WTC11 (cell line): ENCODE data around the gene TRMO. TPM values are rescaled to one million over a fixed set of nuclear protein-coding genes. Genes with fewer than 3 reads are reported as not detected.

Source experiments
- ATAC-seq: fragments of 200-7000 bp; cut with Tn5 transposase; 2 replicates; pipeline ENCODE4 v1.10.0; 2021; ENCODE audit warnings: mild to moderate bottlenecking, moderate library complexity
- CTCF ChIA-PET: fragments of 300-600 bp; sonication (Branson Sonifier 250); formaldehyde crosslinking; loops from one replicate; lab custom pipeline; 2021; ENCODE audit warnings: antibody characterized with exemption; lab: Charles Lee
- POLR2A ChIA-PET: fragments of 350-600 bp; sonication (Branson Sonifier 250); formaldehyde crosslinking; loops from one replicate; lab custom pipeline; 2021; ENCODE audit warnings: antibody characterized with exemption; lab: Charles Lee
- DNase-seq: peaks from one replicate; pipeline ENCODE4 v3.0.0; 2021; ENCODE audit warnings: low spot score
- H3K27ac Mint-ChIP-seq: 2 replicates; pipeline ENCODE4 v1.8.0; 2021; ENCODE audit warnings: mixed read lengths
- H3K27me3 Mint-ChIP-seq: 2 replicates; pipeline ENCODE4 v1.8.0; 2021; ENCODE audit warnings: low read depth, mild to moderate bottlenecking, moderate library complexity, mixed read lengths
- H3K36me3 Mint-ChIP-seq: 2 replicates; pipeline ENCODE4 v1.8.0; 2021; ENCODE audit warnings: mixed read lengths
- H3K4me1 Mint-ChIP-seq: 2 replicates; pipeline ENCODE4 v1.8.0; 2022; ENCODE audit warnings: mixed read lengths
- H3K4me3 Mint-ChIP-seq: 2 replicates; pipeline ENCODE4 v1.8.0; 2021; ENCODE audit warnings: mild to moderate bottlenecking, moderate library complexity, mixed read lengths
- H3K9me3 Mint-ChIP-seq: 2 replicates; pipeline ENCODE4 v1.8.0; 2021; ENCODE audit warnings: mixed read lengths
- EMX1 ChIP-seq: fragments of 250-450 bp; sonication (Bioruptor Pico); IDR thresholded peaks from 2 replicates; pipeline ENCODE4 v1.8.0; 2021; ENCODE audit warnings: mild to moderate bottlenecking
- JUN ChIP-seq: sonication (generic); formaldehyde crosslinking; IDR thresholded peaks from 2 replicates; pipeline ENCODE4 v1.8.0; 2023; ENCODE audit warnings: mild to moderate bottlenecking, missing genetic modification reagents
- KAT7 ChIP-seq: sonication (generic); formaldehyde crosslinking; IDR thresholded peaks from 2 replicates; pipeline ENCODE4 v1.8.1; 2023; ENCODE audit warnings: missing genetic modification reagents, mild to moderate bottlenecking, borderline replicate concordance
- NFATC4 ChIP-seq: fragments of 250-450 bp; sonication (Bioruptor Pico); IDR thresholded peaks from 2 replicates; pipeline ENCODE4 v1.9.0; 2021; ENCODE audit warnings: mild to moderate bottlenecking
- NFYB ChIP-seq: sonication (generic); formaldehyde crosslinking; conservative IDR thresholded peaks from 2 replicates; pipeline ENCODE4 v1.8.0; 2022; ENCODE audit warnings: low read depth, missing genetic modification reagents
- PRRX2 ChIP-seq: fragments of 250-450 bp; sonication (Bioruptor Pico); IDR thresholded peaks from 2 replicates; pipeline ENCODE4 v1.8.0; 2021; ENCODE audit warnings: mild to moderate bottlenecking
- SMAD3 ChIP-seq: sonication (generic); formaldehyde crosslinking; IDR thresholded peaks from 2 replicates; pipeline ENCODE4 v1.8.0; 2022; ENCODE audit warnings: missing genetic modification reagents, mild to moderate bottlenecking, borderline replicate concordance
- ZBTB21 ChIP-seq: sonication (generic); formaldehyde crosslinking; IDR thresholded peaks from 2 replicates; pipeline ENCODE4 v1.8.1; 2023; ENCODE audit warnings: mild to moderate bottlenecking, missing genetic modification reagents, borderline replicate concordance
- ZNF219 ChIP-seq: sonication (generic); formaldehyde crosslinking; IDR thresholded peaks from 2 replicates; pipeline ENCODE4 v1.8.0; 2023; ENCODE audit warnings: missing genetic modification reagents, mild to moderate bottlenecking, borderline replicate concordance
- ZNF232 ChIP-seq: sonication (generic); formaldehyde crosslinking; IDR thresholded peaks from 2 replicates; pipeline ENCODE4 v1.8.0; 2022; ENCODE audit warnings: mild to moderate bottlenecking, missing genetic modification reagents
- ZNF396 ChIP-seq: fragments of 250-450 bp; sonication (Bioruptor Pico); IDR thresholded peaks from 2 replicates; pipeline ENCODE4 v1.8.0; 2021; ENCODE audit warnings: mild to moderate bottlenecking, moderate library complexity, borderline replicate concordance
- total RNA-seq: library from RNA; stranded (reverse); gene quantifications from 3 replicates; pipeline ENCODE4 v1.2.3, GENCODE V29; 2021
- TF ChIP-seq, protein P1 (sequence below): sonication (generic); formaldehyde crosslinking; IDR thresholded peaks from 2 replicates; pipeline ENCODE4 v1.8.1; 2023; ENCODE audit warnings: mild to moderate bottlenecking, missing genetic modification reagents
- TF ChIP-seq, protein P2 (sequence below): fragments of 250-450 bp; sonication (Bioruptor Pico); IDR thresholded peaks from 2 replicates; pipeline ENCODE4 v1.9.0; 2021; ENCODE audit warnings: mild to moderate bottlenecking
- TF ChIP-seq, protein P3 (sequence below): sonication (generic); formaldehyde crosslinking; IDR thresholded peaks from 2 replicates; pipeline ENCODE4 v1.8.0; 2023; ENCODE audit warnings: missing genetic modification reagents, mild to moderate bottlenecking, borderline replicate concordance
- TF ChIP-seq, protein P4 (sequence below): sonication (generic); formaldehyde crosslinking; IDR thresholded peaks from 2 replicates; pipeline ENCODE4 v1.8.0; 2023; ENCODE audit warnings: mild to moderate bottlenecking, missing genetic modification reagents
- TF ChIP-seq, protein P5 (sequence below): fragments of 250-450 bp; sonication (Bioruptor Pico); IDR thresholded peaks from 2 replicates; pipeline ENCODE4 v1.9.0; 2021; ENCODE audit warnings: mild to moderate bottlenecking, borderline replicate concordance
- TF ChIP-seq, protein P6 (sequence below): sonication (generic); formaldehyde crosslinking; IDR thresholded peaks from 2 replicates; pipeline ENCODE4 v1.8.1; 2023; ENCODE audit warnings: mild to moderate bottlenecking, missing genetic modification reagents, moderate library complexity
- TF ChIP-seq, protein P7 (sequence below): sonication (generic); formaldehyde crosslinking; IDR thresholded peaks from 2 replicates; pipeline ENCODE4 v1.8.1; 2023; ENCODE audit warnings: mild to moderate bottlenecking, missing genetic modification reagents

The TRMO gene
- total RNA-seq, 1 experiment from 2014 or later = 4.6 TPM

DNA sequence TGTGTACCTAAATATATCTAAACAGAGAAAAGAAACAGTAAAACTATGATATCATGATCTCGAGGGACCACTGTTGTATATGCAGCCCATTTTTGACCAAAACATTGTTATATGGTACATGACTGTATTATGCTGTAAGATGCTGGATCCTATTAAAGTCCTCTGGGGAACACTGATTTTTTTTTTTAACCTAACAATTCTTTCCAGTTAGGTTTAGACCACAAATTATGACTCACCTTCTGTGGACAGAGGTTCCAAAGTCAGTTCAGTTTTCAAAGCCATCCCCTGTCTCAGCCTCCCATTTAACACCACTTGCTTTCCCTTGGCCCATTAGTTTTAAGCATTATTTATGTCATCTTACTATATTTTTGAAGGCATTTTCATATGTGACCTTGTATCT lies 27.1 kb downstream of the TRMO start:
- Mint-ChIP-seq H3K27ac (no peak overlapping the region), H3K36me3 (no peaks in the 10 kb centered on the region)
- POLR2A ChIA-PET = interaction anchor here (0.8 kb wide), 1 partner anchor 88 kb away, joined by 3 read pairs; the partner anchor contains the start of gene ANP32B
- DNase-seq (no peak), ATAC-seq (no peak)
- CTCF ChIA-PET = interaction anchor here (0.6 to 1.5 kb wide), 23 partner anchors 10 to 267 kb away, joined by 3 to 12 read pairs (median 4); partner anchors contain the start of genes TRMO, TSTD2 and XPA
- TF ChIP-seq, protein P1, sequence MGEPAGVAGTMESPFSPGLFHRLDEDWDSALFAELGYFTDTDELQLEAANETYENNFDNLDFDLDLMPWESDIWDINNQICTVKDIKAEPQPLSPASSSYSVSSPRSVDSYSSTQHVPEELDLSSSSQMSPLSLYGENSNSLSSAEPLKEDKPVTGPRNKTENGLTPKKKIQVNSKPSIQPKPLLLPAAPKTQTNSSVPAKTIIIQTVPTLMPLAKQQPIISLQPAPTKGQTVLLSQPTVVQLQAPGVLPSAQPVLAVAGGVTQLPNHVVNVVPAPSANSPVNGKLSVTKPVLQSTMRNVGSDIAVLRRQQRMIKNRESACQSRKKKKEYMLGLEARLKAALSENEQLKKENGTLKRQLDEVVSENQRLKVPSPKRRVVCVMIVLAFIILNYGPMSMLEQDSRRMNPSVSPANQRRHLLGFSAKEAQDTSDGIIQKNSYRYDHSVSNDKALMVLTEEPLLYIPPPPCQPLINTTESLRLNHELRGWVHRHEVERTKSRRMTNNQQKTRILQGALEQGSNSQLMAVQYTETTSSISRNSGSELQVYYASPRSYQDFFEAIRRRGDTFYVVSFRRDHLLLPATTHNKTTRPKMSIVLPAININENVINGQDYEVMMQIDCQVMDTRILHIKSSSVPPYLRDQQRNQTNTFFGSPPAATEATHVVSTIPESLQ (CRISPR knock-in tag) = no peak
- TF ChIP-seq KAT7 (CRISPR knock-in tag) (no peak), SMAD3 (CRISPR knock-in tag) (no peak), NFYB (CRISPR knock-in tag) (no peak), PRRX2 (no peak), NFATC4 (CRISPR knock-in tag) (no peak), ZNF396 (CRISPR knock-in tag) (no peak), ZBTB21 (no peak), ZNF232 (CRISPR knock-in tag) (no peak), EMX1 (CRISPR knock-in tag) (no peak), ZNF219 (CRISPR knock-in tag) (no peak), JUN (CRISPR knock-in tag) (no peak)
- TF ChIP-seq, protein P2, sequence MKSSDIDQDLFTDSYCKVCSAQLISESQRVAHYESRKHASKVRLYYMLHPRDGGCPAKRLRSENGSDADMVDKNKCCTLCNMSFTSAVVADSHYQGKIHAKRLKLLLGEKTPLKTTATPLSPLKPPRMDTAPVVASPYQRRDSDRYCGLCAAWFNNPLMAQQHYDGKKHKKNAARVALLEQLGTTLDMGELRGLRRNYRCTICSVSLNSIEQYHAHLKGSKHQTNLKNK (CRISPR knock-in tag) = no peak
- TF ChIP-seq, protein P3, sequence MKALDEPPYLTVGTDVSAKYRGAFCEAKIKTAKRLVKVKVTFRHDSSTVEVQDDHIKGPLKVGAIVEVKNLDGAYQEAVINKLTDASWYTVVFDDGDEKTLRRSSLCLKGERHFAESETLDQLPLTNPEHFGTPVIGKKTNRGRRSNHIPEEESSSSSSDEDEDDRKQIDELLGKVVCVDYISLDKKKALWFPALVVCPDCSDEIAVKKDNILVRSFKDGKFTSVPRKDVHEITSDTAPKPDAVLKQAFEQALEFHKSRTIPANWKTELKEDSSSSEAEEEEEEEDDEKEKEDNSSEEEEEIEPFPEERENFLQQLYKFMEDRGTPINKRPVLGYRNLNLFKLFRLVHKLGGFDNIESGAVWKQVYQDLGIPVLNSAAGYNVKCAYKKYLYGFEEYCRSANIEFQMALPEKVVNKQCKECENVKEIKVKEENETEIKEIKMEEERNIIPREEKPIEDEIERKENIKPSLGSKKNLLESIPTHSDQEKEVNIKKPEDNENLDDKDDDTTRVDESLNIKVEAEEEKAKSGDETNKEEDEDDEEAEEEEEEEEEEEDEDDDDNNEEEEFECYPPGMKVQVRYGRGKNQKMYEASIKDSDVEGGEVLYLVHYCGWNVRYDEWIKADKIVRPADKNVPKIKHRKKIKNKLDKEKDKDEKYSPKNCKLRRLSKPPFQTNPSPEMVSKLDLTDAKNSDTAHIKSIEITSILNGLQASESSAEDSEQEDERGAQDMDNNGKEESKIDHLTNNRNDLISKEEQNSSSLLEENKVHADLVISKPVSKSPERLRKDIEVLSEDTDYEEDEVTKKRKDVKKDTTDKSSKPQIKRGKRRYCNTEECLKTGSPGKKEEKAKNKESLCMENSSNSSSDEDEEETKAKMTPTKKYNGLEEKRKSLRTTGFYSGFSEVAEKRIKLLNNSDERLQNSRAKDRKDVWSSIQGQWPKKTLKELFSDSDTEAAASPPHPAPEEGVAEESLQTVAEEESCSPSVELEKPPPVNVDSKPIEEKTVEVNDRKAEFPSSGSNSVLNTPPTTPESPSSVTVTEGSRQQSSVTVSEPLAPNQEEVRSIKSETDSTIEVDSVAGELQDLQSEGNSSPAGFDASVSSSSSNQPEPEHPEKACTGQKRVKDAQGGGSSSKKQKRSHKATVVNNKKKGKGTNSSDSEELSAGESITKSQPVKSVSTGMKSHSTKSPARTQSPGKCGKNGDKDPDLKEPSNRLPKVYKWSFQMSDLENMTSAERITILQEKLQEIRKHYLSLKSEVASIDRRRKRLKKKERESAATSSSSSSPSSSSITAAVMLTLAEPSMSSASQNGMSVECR (CRISPR knock-in tag) = no peak
- TF ChIP-seq, protein P4, sequence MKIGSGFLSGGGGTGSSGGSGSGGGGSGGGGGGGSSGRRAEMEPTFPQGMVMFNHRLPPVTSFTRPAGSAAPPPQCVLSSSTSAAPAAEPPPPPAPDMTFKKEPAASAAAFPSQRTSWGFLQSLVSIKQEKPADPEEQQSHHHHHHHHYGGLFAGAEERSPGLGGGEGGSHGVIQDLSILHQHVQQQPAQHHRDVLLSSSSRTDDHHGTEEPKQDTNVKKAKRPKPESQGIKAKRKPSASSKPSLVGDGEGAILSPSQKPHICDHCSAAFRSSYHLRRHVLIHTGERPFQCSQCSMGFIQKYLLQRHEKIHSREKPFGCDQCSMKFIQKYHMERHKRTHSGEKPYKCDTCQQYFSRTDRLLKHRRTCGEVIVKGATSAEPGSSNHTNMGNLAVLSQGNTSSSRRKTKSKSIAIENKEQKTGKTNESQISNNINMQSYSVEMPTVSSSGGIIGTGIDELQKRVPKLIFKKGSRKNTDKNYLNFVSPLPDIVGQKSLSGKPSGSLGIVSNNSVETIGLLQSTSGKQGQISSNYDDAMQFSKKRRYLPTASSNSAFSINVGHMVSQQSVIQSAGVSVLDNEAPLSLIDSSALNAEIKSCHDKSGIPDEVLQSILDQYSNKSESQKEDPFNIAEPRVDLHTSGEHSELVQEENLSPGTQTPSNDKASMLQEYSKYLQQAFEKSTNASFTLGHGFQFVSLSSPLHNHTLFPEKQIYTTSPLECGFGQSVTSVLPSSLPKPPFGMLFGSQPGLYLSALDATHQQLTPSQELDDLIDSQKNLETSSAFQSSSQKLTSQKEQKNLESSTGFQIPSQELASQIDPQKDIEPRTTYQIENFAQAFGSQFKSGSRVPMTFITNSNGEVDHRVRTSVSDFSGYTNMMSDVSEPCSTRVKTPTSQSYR (CRISPR knock-in tag) = no peak
- TF ChIP-seq, protein P5, sequence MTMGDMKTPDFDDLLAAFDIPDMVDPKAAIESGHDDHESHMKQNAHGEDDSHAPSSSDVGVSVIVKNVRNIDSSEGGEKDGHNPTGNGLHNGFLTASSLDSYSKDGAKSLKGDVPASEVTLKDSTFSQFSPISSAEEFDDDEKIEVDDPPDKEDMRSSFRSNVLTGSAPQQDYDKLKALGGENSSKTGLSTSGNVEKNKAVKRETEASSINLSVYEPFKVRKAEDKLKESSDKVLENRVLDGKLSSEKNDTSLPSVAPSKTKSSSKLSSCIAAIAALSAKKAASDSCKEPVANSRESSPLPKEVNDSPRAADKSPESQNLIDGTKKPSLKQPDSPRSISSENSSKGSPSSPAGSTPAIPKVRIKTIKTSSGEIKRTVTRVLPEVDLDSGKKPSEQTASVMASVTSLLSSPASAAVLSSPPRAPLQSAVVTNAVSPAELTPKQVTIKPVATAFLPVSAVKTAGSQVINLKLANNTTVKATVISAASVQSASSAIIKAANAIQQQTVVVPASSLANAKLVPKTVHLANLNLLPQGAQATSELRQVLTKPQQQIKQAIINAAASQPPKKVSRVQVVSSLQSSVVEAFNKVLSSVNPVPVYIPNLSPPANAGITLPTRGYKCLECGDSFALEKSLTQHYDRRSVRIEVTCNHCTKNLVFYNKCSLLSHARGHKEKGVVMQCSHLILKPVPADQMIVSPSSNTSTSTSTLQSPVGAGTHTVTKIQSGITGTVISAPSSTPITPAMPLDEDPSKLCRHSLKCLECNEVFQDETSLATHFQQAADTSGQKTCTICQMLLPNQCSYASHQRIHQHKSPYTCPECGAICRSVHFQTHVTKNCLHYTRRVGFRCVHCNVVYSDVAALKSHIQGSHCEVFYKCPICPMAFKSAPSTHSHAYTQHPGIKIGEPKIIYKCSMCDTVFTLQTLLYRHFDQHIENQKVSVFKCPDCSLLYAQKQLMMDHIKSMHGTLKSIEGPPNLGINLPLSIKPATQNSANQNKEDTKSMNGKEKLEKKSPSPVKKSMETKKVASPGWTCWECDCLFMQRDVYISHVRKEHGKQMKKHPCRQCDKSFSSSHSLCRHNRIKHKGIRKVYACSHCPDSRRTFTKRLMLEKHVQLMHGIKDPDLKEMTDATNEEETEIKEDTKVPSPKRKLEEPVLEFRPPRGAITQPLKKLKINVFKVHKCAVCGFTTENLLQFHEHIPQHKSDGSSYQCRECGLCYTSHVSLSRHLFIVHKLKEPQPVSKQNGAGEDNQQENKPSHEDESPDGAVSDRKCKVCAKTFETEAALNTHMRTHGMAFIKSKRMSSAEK (CRISPR knock-in tag) = no peak
- TF ChIP-seq, protein P6, sequence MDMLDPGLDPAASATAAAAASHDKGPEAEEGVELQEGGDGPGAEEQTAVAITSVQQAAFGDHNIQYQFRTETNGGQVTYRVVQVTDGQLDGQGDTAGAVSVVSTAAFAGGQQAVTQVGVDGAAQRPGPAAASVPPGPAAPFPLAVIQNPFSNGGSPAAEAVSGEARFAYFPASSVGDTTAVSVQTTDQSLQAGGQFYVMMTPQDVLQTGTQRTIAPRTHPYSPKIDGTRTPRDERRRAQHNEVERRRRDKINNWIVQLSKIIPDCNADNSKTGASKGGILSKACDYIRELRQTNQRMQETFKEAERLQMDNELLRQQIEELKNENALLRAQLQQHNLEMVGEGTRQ (CRISPR knock-in tag) = no peak
- TF ChIP-seq, protein P7, sequence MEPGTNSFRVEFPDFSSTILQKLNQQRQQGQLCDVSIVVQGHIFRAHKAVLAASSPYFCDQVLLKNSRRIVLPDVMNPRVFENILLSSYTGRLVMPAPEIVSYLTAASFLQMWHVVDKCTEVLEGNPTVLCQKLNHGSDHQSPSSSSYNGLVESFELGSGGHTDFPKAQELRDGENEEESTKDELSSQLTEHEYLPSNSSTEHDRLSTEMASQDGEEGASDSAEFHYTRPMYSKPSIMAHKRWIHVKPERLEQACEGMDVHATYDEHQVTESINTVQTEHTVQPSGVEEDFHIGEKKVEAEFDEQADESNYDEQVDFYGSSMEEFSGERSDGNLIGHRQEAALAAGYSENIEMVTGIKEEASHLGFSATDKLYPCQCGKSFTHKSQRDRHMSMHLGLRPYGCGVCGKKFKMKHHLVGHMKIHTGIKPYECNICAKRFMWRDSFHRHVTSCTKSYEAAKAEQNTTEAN (CRISPR knock-in tag) = no peak
- TF ChIP-seq, all 79 proteins: peak for 0
- H3K9me3 Mint-ChIP-seq = no peaks in the 10 kb centered on the region
- H3K27me3 Mint-ChIP-seq = peaks cover 32% of the 10 kb centered on the region
- peaks cover 3% of the 10 kb centered on the region; the same call in 1 of the 2 replicates for H3K4me1 Mint-ChIP-seq
- H3K4me3 Mint-ChIP-seq = no peak overlapping the region
